Stimulated activated CD8-positive, alpha-beta memory T cell treated with anti-CD3 and anti-CD28 coated beads, Interleukin-4, amount 100 ng/mL, for 48 hours (primary cell): ENCODE measurements around the gene GABRB2.
"Not testable (repeated sequence)": the region's sequence is repeated elsewhere in the genome, so short reads cannot be mapped to it uniquely, and the experiment has no call there.

Experiments used
- DNase-seq: peaks from one replicate; pipeline ENCODE4 v3.0.0-alpha.2; 2020

Gene GABRB2

GRCh38 chr5:161546470-161547301 lies at the start of gene GABRB2:
Gene GABRB2, minus strand, starts transcription at chr5:161546725. Its CDS starts 82 bp downstream, at chr5:161546643.
- peak; percentile 59 for DNase-seq

DNA sequence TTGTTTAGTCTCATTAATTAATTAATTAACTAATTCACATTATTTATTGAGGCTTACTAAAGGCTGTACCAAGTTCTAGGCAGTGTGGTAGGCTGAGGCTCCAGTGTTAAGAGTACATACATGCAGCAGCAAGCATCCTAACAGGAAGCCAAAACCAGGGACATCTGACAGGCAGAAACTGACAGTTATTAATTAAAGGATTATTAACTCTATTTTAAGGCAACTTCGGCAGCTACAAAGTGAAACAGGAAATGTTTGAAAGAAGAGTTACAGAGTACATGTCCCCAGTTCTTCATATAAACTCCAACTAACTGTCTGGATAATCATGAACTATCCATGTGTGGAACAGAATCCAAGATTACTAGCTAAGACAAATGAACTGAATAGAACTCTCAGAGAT lies 39.3 kb upstream of the GABRB2 start:
- no peak for DNase-seq

- no peak for DNase-seq
These were observed 34.1 kb upstream of the GABRB2 start for GRCh38 chr5:161580621-161581020.

DNA sequence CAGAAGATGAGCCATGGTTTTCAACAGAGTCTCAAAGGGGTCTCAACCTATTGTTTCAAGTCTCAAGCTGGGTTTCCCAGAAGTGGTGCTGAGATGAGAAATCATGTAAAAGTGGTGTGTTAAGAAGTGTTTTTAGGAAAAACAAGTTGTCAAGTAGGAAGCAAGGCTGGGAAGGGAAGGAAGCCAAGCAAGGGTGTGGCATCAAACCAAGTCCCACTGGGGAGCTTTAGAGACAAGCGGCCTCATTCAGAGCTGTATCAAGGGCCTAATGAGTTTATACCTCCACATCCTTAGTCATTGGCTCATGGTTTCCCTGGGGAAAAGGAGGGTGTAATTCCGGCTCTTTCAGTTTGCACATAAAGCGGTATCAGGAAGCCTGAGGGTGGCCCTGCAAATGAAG lies 26.4 kb upstream of the GABRB2 start:
- no peak for DNase-seq

DNA sequence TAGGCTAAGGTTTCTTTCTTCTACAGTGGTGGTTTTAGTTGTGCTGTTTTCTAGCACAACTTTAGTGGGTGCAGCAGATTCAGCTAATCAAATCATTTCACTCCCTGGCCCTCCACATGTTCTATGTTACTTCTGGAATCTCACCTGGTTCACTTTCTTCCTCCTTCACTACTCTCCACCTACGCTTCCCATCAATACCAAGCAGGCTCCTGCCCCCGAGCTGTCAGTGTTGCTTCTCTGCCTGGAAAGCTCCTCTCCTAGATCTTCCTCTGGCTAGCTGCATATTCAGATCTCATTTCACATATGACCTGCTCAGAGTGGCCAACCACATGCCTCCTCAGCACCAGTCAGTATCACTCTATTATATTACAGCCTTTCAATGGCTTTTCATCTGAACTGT lies 19.6 kb upstream of the GABRB2 start:
- DNase-seq: no peak

- DNase-seq: no peak
These were observed 15.9 kb upstream of the GABRB2 start for GRCh38 chr5:161562446-161562845.

GRCh38 chr5:161549106-161549505 lies 2.6 kb upstream of the GABRB2 start:
- DNase-seq: no peak

- no peak for DNase-seq
These were observed 2.1 kb upstream of the GABRB2 start for GRCh38 chr5:161548487-161549094.

DNA sequence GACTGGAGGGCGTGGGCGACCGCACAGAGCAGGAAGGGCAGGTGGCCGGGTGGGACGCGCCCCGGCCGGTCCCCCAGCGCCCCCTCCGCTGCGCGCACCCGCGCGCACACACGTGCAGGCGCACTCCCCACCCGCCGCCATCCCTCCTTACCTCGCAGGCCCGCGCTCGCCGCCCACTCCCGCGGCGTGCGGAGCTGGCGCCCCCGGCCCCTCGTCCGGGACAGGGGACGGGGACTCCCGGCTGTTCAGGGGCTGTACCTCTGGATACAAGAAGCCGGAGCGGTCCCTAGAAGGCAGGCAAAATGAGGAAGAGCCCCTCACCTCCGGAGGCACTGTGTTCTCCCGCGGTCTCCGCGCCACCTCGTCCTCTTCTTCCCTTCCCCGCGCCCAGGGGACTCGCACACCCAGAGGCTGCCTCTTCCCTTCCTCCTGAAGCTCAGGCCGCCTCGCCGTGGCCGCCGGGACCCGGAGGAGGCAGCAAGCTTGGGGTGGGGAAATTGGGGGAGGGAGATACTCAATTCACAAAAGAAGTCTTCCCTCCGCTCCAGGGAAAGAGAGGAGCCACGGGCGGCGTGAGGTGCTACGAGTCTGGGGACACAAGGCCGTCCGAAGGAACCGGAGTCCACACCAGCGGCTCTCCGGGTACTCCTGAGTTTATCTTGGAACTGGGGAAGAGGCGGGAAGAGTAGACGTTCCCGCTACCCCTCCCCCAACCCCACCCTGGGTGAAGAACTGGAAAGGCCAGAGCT lies 1.4 kb upstream of the GABRB2 start:
- DNase-seq: no peak

DNA sequence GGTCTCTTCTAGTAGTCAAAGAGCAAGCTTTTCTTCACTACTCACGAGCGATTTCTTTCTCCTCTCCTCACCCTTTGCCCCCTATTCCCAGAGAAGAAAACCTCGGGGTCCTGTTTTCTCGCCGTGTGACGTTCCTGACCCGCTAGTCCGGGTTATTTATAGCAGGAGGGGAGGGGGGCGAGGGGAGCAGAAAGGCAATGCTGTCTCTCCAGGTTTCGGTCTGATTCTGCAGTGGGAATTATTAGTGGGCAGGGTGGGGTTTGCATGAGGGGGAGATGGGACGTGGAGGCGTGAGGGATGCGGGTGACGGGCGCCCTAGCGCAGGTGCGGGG lies 847 bp upstream of the GABRB2 start:
- DNase-seq: no peak

- no peak for DNase-seq
These were observed 443 bp downstream of the GABRB2 start for GRCh38 chr5:161546095-161546469.

- DNase-seq: no peak
These were observed 1.0 kb downstream of the GABRB2 start for GRCh38 chr5:161545344-161546094.

DNA sequence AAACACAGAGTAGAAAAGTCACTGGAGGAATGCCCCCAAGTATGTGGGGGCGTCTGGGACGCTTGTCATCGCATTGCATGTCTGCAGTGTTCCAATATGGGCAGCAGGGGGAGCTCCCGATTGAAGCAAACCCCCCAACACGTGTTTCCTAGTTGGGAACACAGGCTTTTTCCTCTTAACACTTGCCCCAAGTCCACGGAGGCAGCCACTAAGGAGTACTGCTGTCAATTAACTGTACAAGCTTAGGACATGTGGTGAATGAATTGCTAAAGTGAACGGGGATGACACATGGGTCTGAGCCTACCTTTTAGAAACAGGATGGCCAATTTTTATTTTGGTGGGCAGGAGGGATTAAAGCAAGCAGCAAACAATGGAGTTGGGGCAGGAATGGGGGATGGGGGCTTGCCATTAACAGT lies 2.2 kb downstream of the GABRB2 start:
- DNase-seq: peak; percentile 57

DNA sequence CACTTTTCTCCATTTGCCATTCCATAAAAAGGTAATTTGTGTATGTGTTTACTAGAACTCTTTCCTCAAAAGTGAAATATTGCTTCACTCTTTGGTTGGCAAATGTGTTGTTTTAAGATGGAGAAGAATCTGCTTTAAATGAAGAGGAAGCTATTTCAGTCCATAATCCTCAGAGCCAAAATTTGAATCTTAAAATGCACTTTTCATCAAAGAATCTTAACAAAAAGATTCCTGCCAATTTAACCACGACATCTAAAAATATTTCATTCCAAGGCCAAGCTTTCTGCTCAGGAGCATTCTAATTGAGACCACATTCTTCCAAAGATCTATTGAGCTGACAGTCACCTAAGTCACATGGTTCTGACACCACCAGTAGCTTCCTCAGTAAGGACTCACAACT lies 7.5 kb downstream of the GABRB2 start:
- no peak for DNase-seq

GRCh38 chr5:161535762-161536161 lies 10.8 kb downstream of the GABRB2 start:
- DNase-seq: no peak

GRCh38 chr5:161530700-161531099 lies 15.8 kb downstream of the GABRB2 start:
- no peak for DNase-seq

GRCh38 chr5:161513942-161514341 lies 32.6 kb downstream of the GABRB2 start:
- no peak for DNase-seq

GRCh38 chr5:161507591-161507990 lies 38.9 kb downstream of the GABRB2 start:
- DNase-seq: no peak

- not testable (repeated sequence) for DNase-seq
These were observed 41.4 kb downstream of the GABRB2 start for GRCh38 chr5:161505160-161505559.

- no peak for DNase-seq
These were observed 48.0 kb downstream of the GABRB2 start for GRCh38 chr5:161498531-161498930.

- DNase-seq: no peak
These were observed 62.8 kb downstream of the GABRB2 start for GRCh38 chr5:161483721-161484120.

DNA sequence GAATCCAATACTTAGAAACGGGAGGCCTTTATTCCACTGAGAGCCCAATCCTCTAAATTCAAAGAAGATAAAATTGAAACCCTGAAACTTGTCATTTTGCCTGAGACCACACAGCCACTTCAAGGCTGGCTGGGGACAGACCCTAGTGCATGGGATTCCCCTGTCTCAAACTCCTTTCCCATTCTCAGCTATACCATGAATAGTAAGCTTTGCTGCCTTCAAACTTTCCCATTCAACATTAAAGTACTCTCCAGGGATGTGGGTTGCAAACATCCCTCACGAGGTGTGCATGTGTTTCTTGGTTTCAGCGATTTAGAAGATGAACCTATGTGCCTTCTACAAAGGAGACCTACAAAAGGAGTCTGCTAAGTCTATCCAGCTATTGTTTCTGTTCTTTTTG lies 64.6 kb downstream of the GABRB2 start:
- no peak for DNase-seq
